Fibroblast of skin of right biceps (primary cell): ENCODE results near the gene PLXNA2.

Experiments used
- DNase-seq: peaks from one replicate; pipeline ENCODE4 v3.0.0-alpha.2; 2013

The PLXNA2 gene

DNA sequence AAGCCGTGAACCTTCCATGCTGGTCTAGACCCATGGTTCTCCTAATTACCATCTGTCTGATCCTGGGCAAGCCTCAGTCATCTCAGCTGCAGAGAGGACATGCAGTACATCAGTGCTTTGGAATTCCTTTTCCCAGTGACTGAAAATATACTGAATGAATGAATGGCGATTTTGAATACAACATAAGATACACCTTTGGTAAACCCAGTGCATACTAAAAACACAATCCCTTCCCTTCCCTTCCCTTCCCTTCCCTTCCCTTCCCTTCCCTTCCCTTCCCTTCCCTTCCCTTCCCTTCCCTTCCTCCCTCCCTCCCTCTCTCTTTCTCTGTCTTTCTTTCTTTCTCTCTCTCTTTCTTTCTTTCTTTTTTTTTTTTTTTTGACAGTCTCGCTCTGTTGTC is 21.3 kb upstream of the PLXNA2 start:
- no peak for DNase-seq

DNA sequence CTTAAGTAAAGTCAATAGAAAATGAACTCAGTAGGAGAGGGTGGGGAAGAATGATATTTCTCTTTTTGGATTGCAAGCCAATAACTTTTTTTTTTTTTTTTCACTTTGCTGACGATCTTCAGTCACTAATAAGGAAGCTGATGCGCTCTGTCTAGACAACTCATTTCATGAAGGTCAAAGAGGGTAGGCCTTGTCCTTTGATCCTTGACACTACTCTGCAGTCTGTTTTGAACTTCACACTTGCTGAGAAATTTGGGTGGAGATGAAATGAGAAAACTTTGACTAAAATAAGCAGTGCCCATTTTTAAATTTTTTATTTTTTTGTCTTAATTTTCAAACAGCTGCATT is 20.9 kb upstream of the PLXNA2 start:
- no peak for DNase-seq

DNA sequence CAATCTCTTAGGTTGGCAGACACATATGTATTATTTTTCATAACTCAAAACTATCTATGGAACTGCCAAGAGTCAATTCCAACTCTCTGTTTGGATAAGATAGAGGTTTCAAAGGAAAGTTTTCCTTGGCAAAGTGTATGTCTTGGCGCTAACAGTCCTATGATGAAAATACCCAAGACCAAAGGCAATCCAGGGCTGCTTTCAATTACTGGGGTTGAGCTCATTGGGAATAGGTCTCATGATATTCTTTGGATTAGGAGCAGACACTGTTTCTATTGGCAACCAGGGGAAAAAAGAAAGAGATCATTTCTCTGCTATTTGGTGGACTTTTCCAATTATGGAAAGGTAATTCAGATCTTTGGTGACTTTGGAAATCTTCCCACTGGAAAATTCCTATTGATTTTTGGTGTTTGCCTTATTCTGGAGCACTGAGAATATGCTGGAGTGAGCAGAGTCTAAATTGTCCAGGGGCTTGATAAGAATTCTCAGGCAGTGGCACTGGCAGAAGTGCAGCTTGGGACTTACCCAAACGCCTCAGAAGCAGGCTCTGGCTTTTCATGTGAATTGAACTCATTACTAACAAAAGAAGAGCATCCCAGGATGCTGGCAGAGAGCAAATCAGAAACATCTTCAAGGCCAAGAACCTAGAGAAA is 20.4 kb upstream of the PLXNA2 start:
- peak; percentile 56 for DNase-seq

DNA sequence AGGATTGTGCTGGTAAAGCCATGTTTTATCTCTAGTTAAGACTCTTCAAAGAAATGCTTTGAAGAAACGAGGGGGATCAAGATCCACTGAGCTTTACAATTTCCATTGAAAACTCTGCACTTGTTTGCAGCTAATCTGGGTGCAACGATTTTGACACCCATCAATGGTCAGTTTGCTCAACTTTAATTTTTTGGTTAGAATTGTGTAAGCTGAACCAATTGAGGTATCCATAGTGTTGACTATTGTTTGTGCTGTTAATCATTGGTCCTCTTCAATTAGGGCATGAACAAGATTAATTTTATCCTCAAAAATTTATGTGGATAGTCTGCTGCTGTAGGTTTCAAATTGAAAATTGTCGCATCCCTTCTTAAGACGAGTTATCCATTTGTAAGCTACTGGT is 17.7 kb upstream of the PLXNA2 start:
- DNase-seq = no peak

DNA sequence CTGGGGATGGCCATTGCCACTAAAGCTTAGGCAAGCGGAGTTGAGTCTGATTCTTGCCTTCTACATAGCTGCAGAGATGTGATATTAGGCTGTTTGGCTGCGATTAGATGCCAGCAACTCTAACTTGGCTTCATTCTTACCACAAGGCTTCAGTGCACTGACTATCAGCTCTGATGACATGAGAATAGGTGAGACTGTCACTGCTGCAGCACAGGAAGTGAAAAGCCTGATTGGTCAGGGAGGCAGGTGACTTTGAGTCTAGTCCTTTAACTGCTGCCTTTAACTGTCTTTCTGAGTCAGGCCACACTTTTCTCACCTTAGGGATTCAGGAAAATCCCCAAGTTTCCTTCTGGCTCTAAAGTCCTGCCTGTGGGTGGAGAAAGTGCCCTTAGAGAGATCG is 14.1 kb upstream of the PLXNA2 start:
- no peak for DNase-seq

DNA sequence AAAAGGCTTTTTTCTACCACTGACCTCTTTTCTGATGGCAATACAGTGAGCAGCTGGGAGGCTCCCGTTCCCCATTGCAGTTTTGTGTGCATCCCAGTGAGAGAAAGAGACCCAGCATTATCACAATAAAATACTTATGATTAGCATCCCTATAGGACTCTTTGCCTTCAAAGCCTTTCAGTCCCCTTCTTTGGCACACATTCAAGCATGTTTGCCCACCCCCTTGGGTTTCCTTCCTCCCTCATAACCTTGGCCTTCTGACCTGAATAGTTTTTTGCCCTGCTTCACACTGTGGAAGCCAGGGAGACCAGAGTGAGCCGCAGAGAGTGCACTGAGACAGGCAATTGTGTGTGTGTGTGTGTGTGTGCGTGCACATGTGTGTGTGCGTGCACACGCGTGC is 13.2 kb upstream of the PLXNA2 start:
- no peak for DNase-seq

DNA sequence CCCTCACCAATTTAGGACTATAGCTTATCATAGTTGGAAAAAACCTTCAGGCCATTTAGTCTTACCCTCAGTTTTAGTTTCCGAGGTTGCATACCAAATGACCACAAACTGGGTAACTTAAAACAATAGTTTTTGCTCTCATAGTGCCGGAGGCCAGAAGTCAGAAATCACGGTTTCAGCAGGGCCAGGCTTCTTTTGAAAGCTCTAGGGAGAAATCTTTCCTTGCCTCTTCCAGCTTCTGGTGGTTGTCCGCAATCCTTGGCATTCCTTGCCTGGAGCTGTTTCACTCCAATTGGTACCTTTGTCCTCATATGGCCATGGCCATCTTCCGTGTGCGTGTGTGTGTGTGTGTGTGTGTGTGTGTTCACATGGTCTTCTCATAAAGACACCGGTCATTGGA is 12.4 kb upstream of the PLXNA2 start:
- no peak for DNase-seq

DNA sequence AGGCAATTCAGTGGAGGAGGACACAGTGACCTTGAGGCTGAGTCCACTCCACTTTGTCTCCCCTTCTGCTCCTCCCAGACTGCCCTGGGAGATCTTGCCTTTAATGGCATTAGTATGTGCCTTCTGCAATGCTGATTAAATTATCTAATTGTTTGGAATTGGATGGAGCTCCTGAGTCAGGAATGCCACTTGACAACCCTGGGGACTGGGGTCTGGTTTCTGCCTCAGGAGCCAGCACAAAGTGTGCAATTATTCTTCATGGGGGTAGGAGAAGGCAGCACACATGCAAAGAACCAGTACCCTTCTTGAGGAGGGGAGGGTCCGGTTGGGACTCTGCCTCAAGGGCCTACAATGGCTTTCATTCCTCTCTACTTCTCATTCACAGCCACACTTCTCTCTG is 11.9 kb upstream of the PLXNA2 start:
- no peak for DNase-seq

DNA sequence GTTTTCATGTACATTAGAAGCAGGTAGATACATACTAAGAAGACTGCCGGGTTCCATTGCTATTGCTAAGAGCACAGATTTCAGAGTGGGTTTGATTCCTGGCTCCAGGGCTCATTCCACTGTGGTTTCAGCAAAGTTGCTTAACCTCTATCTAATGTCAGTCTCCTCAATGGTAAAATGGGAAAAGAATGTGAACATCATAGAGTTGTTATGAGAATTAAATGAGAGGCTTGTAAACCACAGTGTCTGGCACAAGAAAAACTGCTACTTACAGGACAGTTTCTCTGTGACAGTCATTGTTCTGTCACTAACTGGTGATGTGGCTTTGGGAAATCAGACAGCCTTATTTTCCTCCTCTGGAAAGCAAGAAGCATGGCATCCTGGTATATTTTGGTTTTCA is 10.7 kb upstream of the PLXNA2 start:
- DNase-seq = peak; percentile 90

DNA sequence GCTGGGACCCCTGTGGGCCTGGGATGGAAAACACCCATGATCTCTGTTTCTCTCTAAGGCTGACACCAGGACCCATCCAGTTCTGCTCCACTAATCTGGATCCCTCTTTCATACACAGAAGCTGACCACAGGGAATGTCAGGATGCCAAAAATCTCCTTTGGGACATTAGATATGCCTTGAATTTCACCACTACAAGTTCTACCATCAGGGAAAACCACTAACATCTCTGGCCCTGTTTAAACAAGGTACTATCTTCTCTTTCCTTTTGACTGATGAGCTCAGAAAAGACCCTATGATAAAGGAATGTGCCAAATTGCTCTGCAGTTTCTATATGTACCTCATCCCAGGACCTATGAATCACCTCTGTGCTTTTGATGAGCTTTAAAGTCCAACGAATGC is 10.2 kb upstream of the PLXNA2 start:
- DNase-seq = peak; percentile 82

DNA sequence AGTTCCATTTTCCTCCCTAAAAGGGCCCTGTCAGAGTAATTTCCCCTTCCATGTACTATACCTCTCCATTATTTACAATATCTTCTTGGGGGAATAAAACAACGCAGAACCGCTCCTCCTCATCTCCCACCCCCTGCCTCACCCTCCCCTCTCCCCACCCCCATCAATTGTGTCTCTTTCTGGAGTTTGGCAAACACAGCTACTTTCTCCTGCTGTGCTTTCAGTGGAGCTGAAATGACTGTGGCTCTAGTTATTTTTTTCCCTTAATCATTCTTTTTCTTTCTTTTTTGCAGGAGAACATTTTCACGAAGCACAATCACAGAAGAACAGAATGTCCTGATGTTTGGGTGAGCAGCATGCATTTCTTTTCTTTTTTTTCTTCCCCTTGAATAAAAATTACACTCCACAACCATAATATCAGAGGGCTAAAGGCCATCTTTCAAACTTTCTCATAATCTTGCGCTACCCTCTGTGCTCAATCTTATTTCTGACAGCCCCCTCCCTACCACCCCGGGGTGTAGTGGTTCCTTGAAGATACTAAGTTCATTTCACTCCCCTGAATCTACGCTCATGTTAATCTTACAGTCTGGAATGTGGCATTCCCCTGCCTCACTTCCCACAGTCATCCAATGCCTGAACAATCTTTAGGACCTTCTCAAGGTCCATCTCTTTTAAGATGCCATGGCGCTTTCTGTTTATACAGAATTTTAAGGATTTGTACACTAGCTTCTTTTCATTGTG is 8.8 kb upstream of the PLXNA2 start:
- DNase-seq = no peak

DNA sequence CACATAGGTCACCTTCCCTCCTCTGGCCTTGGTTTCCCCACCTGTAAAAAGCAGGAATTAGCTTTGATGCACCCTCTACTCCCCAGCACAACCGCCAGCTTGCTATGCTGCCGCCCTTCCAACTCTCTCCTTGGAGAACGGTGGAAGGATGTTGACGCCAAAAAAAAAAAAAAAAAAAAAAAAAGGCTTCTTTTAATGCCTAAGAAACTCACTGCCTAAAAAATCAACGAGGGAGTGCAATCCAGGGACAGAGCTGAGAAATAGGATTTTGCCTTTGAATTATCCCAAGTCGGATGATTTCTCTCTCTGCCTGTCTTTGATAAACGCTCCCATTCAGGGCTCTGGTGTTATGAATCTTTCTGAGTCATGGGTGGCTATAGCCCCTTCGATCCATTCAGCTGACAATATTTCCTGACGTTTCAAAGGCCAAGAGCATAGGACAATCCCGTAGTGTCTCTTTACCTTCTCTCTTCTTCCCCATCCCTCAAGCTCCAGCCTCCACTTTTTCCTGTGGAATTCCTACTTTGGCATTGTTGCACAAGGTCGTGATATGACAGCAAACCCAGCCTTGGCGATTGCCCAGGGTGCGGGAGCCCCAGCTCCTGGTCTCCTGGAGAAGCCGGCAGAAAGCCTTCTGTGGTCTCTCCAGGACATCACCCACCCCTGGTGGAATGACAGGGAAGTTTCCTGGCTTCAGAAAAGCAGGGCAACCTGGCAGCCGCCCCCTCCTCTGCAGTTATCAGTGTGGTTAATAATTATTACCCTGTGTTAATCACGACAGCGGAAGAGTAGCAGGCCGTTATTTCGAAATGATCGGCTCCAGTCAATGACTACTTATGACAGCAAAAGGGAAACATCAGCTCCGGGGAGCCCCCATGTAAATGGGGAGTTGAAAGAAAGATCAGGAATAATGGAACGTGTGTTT is 8.0 kb upstream of the PLXNA2 start:
- DNase-seq = peak; percentile 61

DNA sequence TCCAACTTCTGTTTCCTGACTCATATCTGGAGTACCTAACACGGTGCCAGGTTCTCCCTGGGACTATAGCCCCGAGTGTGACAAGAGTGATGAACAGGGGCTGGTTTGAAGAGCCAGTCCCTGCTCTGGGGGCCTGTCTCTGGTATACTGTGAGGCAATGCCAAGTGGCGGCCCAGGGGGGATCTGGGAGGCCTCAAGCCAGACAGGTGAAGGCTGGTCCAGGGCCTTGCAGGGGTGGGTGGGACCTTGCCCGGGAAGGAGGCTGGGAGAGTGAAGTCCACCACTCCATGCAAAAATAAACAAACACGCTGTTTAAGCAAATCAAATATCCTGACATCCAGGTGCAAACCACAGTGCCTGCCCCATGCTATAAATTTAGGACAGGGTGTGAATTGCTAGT is 6.8 kb upstream of the PLXNA2 start:
- DNase-seq = no peak

DNA sequence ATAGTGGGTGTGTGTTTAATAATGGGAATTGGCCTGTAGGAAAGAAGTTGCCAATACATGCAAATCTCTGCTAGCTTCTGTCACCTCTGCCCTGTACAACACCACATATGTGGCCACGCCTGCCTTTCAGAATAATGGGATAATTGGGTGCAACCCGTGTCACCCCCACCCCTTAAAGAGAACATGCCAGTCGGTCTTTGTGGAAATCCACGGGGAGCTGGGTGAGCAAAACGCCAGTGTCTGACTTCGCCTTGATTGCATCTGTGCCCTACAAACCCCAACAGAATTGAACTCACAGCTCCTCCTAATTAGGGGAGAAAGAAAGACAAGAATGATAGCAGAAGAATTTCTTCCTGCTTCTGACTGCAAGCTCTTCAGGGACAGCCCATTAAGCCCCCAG is 6.4 kb upstream of the PLXNA2 start:
- no peak for DNase-seq

DNA sequence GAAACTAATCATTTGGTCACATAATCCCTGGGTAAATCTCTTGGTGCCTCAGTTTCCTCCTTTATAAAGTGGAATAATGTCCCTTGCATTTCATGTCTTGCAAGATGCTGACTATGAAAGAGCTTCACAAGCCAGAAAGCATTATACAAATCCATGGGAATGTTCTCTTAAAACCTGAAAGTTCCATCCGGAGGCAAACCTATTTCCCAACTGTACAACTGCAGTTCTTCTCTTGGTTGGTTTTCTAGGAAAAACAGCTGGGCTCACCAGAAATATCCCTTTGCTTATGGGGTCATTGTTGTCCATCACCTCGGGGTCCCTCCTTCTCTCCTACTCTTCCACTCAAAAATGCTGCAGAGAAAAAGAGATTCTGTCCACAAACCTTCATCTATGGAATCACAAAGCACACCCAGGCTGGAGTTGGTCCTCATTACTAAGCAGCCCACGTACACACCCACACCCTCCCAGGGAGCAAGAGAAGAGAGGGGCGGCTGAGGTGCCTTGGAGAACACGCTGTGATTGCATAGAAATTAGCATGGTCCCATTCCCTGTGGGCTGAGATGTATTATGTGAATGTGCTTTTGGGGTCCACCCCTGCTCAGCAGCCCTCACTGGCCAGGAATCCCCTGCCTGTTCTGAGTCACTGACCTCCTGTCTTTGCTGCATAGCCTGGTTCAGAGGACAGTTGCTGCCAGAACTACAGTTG is 5.0 kb upstream of the PLXNA2 start:
- no peak for DNase-seq

DNA sequence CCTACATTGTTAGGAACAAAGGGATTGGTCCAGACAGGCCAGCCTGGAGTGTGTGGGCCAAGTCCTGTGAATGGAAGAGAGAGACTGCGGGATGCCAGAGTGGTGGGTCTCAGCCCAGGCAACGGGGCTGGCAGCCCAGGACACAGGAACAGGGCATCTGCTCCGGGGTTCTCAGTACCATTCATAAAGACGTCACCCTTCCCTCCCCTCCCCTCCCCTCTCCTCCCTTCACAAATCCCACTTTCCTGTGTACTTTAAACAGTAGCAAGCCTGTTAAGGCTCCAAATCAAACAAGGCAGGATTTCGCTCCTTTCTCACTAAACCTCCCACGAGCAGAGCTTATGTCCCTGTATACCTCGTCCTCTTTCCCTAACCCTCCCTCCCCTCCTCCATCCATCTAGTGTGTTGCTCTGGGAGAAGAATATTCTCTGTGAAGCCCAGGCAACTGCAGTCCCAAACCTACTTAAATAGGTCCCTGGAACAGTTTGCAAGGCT is 4.2 kb upstream of the PLXNA2 start:
- DNase-seq = no peak

DNA sequence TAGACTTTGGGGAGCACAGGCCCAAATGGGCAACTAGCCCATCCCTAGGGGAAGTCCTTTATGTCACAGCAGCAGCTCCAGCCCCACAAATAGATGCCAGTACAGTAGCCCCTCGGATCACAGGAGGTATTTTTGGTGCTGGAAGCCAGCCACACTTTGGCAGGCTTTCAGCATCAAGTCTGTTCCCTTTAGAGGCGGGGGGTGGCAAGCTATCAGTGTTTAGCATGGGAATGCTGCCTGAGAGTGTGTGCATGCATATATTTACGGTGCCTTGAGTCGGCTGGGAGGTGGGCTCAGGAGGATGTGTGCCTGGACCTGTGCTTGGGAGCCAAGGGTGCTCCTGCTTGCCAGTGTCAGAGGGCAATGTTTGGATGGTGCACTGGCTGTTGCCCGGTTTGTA is 3.5 kb upstream of the PLXNA2 start:
- DNase-seq = no peak

DNA sequence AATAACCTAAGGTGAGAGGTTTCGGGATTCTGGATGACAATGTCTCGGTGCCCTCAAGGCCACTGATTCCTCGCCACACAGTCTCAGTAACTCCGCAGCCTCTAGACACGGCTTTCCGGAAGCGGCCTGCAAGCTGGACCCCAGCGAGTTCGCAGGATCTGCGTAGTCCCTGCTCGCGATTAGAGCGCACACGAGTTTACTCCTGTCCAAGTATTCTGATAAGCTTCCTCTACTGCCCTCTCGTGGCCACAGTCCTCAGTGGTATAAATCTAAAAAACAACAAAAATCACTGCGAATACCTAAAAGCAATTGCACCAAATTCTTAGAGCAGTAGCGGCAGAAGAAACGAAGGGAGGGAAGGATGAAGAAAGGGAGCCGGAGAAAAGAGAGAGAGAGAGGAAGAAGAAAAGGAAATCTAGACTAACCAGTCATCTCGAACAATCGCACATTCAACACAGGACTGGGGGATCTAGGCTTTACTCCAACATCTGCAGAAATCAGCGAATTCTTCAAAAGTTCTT is 1.1 kb upstream of the PLXNA2 start:
- peak; percentile 90 for DNase-seq

DNA sequence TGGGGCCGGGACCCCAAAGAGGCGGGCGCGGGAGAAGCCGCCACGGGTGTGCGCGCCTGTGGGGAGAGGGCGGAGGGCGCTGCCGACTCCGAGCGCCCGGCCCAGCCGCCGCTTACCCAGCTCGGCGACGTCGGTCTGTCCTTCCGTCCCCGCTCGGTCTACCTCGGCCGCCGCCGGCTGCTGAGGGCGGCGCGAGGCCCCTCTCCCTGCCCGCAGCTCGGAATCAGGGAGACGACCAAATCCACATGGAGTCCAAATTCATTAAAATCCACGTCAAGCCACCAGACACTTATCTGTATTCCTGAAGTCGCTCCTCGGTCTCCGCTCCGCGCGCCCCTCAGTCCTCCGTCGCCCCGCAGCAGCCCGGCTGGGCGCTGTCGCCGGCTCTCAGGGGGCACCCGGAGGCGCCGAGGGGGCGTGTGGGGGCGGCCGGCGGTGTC is 637 bp downstream of the PLXNA2 start:
- DNase-seq = peak; percentile 24

DNA sequence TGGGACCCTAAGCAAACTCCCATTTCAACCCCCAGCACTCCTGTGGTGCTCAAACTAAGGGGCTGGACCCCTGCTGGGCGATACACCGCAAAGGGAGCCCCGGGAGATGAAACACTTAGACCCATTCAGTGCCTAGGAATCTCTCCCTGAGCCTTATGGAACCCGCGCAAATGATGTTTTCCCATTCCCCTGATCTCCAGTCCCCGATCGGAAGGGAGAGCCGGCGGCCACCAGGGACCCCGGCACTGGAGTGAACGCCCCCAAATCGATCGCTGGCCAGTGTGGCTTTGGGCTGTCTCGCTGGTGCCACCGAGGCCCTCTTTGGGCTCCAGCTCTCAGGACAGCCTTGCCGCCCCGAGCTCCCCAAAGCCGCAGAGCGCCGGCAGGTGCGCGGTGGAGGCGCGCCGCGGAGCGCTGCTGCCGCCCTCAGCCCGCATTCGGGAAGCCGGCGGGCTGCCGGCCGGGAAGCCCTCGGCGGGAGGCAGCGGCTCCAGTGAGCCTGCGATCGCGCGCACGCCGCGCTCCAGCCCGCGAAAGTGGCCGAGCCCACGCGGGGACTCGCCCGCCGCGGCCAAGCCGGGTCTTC is 1.1 kb downstream of the PLXNA2 start:
- peak; percentile 38 for DNase-seq

DNA sequence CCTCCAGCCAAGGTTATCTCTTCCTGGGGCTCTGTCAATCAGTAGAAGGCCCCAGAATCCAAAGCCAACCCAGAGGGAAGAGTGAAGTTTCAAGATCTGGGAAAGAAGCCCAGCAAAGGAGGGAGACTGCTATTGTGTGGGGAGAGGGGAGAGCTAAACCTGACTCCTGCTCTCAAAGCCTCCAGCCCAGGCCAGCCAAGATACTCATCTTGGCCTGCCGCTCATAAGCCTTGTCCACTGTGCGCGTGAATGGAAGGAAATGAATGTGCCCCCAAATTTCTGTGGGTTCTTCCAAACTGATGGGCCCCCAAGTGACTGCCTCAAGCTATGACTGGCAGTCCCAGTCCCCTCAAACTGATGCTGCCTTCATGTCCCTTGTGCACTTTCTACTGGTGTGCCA is 2.0 kb downstream of the PLXNA2 start:
- no peak for DNase-seq

DNA sequence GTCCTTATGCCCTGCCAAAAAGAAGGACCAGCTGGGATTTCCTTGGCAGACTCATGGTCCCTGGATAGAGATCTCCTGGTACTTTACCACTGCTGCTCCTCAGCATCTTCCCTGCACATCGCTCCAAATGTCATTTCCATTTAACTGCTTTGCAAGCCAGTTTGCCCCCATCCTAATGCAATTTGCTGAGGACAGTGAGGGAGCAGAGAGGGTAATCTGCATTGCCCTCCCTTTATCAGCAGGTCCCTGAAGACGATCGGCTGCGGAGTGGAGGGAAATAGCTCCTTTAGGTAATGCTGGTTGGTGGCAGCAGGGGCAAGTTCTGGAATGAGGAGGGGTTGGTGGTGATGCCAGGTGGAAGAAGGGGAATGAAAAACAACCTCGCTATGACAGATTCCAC is 2.7 kb downstream of the PLXNA2 start:
- no peak for DNase-seq
